ENCODE results near the gene CYYR1.
"Not testable (repeated sequence)": the region's sequence is repeated elsewhere in the genome, so short reads cannot be mapped to it uniquely, and the experiment has no call there.

The CYYR1 gene

DNA sequence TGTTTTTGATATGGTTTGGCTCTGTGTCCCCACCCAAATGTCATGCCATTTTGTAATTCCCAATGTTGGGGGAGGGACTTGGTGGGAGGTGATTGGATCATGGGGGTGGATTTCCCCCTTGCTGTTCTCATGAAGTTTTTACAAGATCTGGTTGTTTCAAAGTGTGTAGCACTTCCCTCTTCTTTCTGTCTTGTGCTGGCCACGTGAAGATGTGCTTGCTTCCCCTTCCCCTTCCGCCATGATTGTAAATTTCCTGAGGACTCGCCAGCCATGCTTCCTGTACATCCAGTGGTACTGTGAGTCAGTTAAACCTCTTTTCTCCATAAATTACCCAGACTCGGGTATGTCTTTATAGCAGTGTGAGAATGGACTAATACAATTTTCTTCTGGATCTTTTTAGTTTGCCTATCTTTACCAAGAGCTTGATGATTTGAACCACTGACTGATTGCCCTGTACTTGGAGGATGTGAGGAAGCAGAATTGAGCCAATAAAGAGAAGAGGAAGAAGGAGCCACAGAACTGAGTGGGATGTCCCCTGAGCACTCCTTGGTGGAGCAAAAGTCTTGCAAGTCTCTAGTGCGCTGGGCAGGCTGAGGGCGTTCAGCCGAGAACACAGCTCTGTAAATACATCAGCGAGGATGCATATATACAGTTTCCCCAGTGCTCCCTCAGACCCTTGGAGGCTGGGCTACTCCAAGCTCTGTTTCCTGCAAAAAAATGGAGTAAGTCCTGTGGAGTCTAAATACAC lies 102.6 kb downstream of the CYYR1 start:
- no peaks in the 10 kb centered on the region for H3K36me3 ChIP-seq (ENCODE audit: control insufficient read depth, insufficient read depth, low read length)
- no peaks in the 10 kb centered on the region for H3K4me1 ChIP-seq (ENCODE audit: control insufficient read depth, insufficient read depth, low read length)
- H3K27ac ChIP-seq (ENCODE audit: insufficient read depth, low read depth, low read length, poor library complexity, severe bottlenecking), result no peak overlapping the region
- H3K27me3 ChIP-seq (ENCODE audit: control insufficient read depth, insufficient read depth, low read length, poor library complexity, severe bottlenecking), result no peaks in the 10 kb centered on the region
- 93 to 95% methylated on average over 8 of the region's 8 CpGs for WGBS, 2 experiments
- H3K4me3 ChIP-seq (ENCODE audit: insufficient read depth, low read depth, low read length), result no peak overlapping the region
- H3K9me3 ChIP-seq (ENCODE audit: control insufficient read depth, low read length), result no peaks in the 10 kb centered on the region

DNA sequence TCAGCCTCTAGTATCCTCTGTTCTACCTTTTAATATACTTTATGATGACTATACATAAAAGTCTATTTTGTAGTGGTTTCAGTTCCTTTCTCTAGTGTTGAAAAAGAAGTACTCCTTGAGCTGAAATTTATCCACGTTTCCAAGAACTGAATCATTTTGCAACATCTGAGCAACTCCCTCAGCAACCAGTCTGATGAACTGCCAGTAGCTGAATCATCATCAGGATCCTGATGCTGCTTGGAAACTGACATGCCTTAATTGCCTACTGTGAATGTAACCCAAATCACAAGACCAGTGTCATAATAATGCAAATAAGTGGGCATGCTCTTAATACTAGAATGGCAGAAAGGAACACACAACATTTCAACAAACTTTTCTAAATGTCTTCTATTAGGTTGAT lies 103.3 kb downstream of the CYYR1 start:
- 97 to 100% methylated on average over 1 of the region's 1 CpG for WGBS, 2 experiments
- no peaks in the 10 kb centered on the region for H3K4me1 ChIP-seq (ENCODE audit: control insufficient read depth, insufficient read depth, low read length)

DNA sequence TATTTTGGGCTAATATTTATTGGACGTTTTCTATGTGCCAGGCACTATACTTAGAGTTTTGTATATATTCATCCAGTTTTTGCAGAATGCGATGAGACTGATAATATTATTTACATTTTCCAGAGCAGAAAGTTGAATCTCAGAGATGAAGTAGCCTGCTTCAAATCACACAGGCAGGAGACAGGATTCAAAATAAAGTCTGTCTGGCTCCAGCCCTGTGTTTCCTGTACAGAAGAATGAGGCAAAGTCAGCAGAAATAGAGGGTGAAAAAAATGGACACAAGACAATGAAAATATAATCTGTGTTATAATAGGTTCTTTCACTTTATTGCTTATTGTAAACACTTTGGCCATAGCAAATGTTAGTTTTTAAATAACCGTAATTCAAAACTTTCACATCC lies 107.2 kb downstream of the CYYR1 start:
- no peaks in the 10 kb centered on the region for H3K9me3 ChIP-seq (ENCODE audit: control insufficient read depth, low read length)
- no peaks in the 10 kb centered on the region for H3K4me1 ChIP-seq (ENCODE audit: control insufficient read depth, insufficient read depth, low read length)
- H3K4me3 ChIP-seq (ENCODE audit: insufficient read depth, low read depth, low read length), result no peak overlapping the region
- no peak overlapping the region for H3K27ac ChIP-seq (ENCODE audit: insufficient read depth, low read depth, low read length, poor library complexity, severe bottlenecking)
- no peaks in the 10 kb centered on the region for H3K36me3 ChIP-seq (ENCODE audit: control insufficient read depth, insufficient read depth, low read length)
- H3K27me3 ChIP-seq (ENCODE audit: control insufficient read depth, insufficient read depth, low read length, poor library complexity, severe bottlenecking), result no peaks in the 10 kb centered on the region
- WGBS, 2 experiments, result 97 to 100% methylated on average over 1 to 3 of the region's 3 CpGs

More for the DNA sequence above, 103.3 kb downstream of the CYYR1 start:
- Histone ChIP-seq H3K9me3 (ENCODE audit: control insufficient read depth, low read length) (no peaks in the 10 kb centered on the region), H3K27ac (ENCODE audit: insufficient read depth, low read depth, low read length, poor library complexity, severe bottlenecking) (no peak overlapping the region), H3K27me3 (ENCODE audit: control insufficient read depth, insufficient read depth, low read length, poor library complexity, severe bottlenecking) (no peaks in the 10 kb centered on the region), H3K36me3 (ENCODE audit: control insufficient read depth, insufficient read depth, low read length) (no peaks in the 10 kb centered on the region), H3K4me3 (ENCODE audit: insufficient read depth, low read depth, low read length) (no peak overlapping the region)

GRCh38 chr21:26461500-26461899 lies 111.6 kb downstream of the CYYR1 start:
- Histone ChIP-seq H3K9me3 (ENCODE audit: control insufficient read depth, low read length) (no peaks in the 10 kb centered on the region), H3K27me3 (ENCODE audit: control insufficient read depth, insufficient read depth, low read length, poor library complexity, severe bottlenecking) (no peaks in the 10 kb centered on the region), H3K4me3 (ENCODE audit: insufficient read depth, low read depth, low read length) (no peak overlapping the region), H3K36me3 (ENCODE audit: control insufficient read depth, insufficient read depth, low read length) (no peaks in the 10 kb centered on the region), H3K27ac (ENCODE audit: insufficient read depth, low read depth, low read length, poor library complexity, severe bottlenecking) (no peak overlapping the region), H3K4me1 (ENCODE audit: control insufficient read depth, insufficient read depth, low read length) (no peaks in the 10 kb centered on the region)
- 90 to 97% methylated on average over 2 to 3 of the region's 3 CpGs for WGBS, 2 experiments

GRCh38 chr21:26460621-26461020 lies 112.5 kb downstream of the CYYR1 start:
- no peaks in the 10 kb centered on the region for H3K9me3 ChIP-seq (ENCODE audit: control insufficient read depth, low read length)
- H3K4me3 ChIP-seq (ENCODE audit: insufficient read depth, low read depth, low read length), result no peak overlapping the region
- 92 to 100% methylated on average over 2 of the region's 3 CpGs for WGBS, 2 experiments
- H3K27ac ChIP-seq (ENCODE audit: insufficient read depth, low read depth, low read length, poor library complexity, severe bottlenecking), result no peak overlapping the region
- H3K4me1 ChIP-seq (ENCODE audit: control insufficient read depth, insufficient read depth, low read length), result no peaks in the 10 kb centered on the region
- no peaks in the 10 kb centered on the region for H3K36me3 ChIP-seq (ENCODE audit: control insufficient read depth, insufficient read depth, low read length)
- no peaks in the 10 kb centered on the region for H3K27me3 ChIP-seq (ENCODE audit: control insufficient read depth, insufficient read depth, low read length, poor library complexity, severe bottlenecking)

GRCh38 chr21:26458854-26459253 lies 114.2 kb downstream of the CYYR1 start:
- H3K27me3 ChIP-seq (ENCODE audit: control insufficient read depth, insufficient read depth, low read length, poor library complexity, severe bottlenecking); H3K27ac ChIP-seq (ENCODE audit: insufficient read depth, low read depth, low read length, poor library complexity, severe bottlenecking); H3K9me3 ChIP-seq (ENCODE audit: control insufficient read depth, low read length); H3K36me3 ChIP-seq (ENCODE audit: control insufficient read depth, insufficient read depth, low read length); H3K4me3 ChIP-seq (ENCODE audit: insufficient read depth, low read depth, low read length); H3K4me1 ChIP-seq (ENCODE audit: control insufficient read depth, insufficient read depth, low read length): not testable (repeated sequence)
- 94% methylated on average over 3 of the region's 3 CpGs for WGBS, 2 experiments

DNA sequence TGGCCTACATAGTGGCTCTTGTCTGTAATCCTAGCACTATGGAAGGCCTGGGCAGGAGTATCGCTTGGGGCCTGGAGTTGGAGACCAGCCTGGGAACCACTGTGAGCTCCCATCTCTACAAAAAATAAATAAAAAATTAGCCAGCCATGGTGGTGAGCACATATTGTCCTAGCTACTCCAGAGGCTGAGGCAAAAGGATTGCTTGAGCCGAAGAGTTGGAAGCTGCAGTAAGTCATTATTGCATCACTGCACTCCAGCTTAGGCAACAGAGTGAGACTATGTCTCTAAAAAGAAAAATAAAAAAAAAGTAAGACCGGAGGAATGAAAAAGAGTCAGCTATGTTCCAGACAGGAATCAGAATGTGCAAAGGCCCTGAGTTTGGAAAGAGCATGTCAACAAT lies 115.3 kb downstream of the CYYR1 start:
- no peaks in the 10 kb centered on the region for H3K27me3 ChIP-seq (ENCODE audit: control insufficient read depth, insufficient read depth, low read length, poor library complexity, severe bottlenecking)
- WGBS, 2 experiments, result 88 to 92% methylated on average over 3 of the region's 3 CpGs
- no peak overlapping the region for H3K4me3 ChIP-seq (ENCODE audit: insufficient read depth, low read depth, low read length)
- no peaks in the 10 kb centered on the region for H3K36me3 ChIP-seq (ENCODE audit: control insufficient read depth, insufficient read depth, low read length)
- no peaks in the 10 kb centered on the region for H3K4me1 ChIP-seq (ENCODE audit: control insufficient read depth, insufficient read depth, low read length)
- H3K9me3 ChIP-seq (ENCODE audit: control insufficient read depth, low read length), result no peaks in the 10 kb centered on the region
- no peak overlapping the region for H3K27ac ChIP-seq (ENCODE audit: insufficient read depth, low read depth, low read length, poor library complexity, severe bottlenecking)

- WGBS, 2 experiments, result 90 to 92% methylated on average over 5 of the region's 5 CpGs
- no peak overlapping the region for H3K4me3 ChIP-seq (ENCODE audit: insufficient read depth, low read depth, low read length)
- no peak overlapping the region for H3K27ac ChIP-seq (ENCODE audit: insufficient read depth, low read depth, low read length, poor library complexity, severe bottlenecking)
- no peaks in the 10 kb centered on the region for H3K4me1 ChIP-seq (ENCODE audit: control insufficient read depth, insufficient read depth, low read length)
- no peaks in the 10 kb centered on the region for H3K36me3 ChIP-seq (ENCODE audit: control insufficient read depth, insufficient read depth, low read length)
- no peaks in the 10 kb centered on the region for H3K9me3 ChIP-seq (ENCODE audit: control insufficient read depth, low read length)
- H3K27me3 ChIP-seq (ENCODE audit: control insufficient read depth, insufficient read depth, low read length, poor library complexity, severe bottlenecking), result no peaks in the 10 kb centered on the region
Measured at GRCh38 chr21:26453267-26453666, 119.8 kb downstream of the CYYR1 start.

- Histone ChIP-seq H3K27ac (ENCODE audit: insufficient read depth, low read depth, low read length, poor library complexity, severe bottlenecking) (no peak overlapping the region), H3K4me1 (ENCODE audit: control insufficient read depth, insufficient read depth, low read length) (peaks cover 6% of the 10 kb centered on the region), H3K4me3 (ENCODE audit: insufficient read depth, low read depth, low read length) (no peak overlapping the region), H3K27me3 (ENCODE audit: control insufficient read depth, insufficient read depth, low read length, poor library complexity, severe bottlenecking) (no peaks in the 10 kb centered on the region), H3K36me3 (ENCODE audit: control insufficient read depth, insufficient read depth, low read length) (no peaks in the 10 kb centered on the region), H3K9me3 (ENCODE audit: control insufficient read depth, low read length) (no peaks in the 10 kb centered on the region)
- WGBS, 2 experiments, result 97% methylated on average over 2 of the region's 2 CpGs
Measured at GRCh38 chr21:26451081-26451740, 121.9 kb downstream of the CYYR1 start.

DNA sequence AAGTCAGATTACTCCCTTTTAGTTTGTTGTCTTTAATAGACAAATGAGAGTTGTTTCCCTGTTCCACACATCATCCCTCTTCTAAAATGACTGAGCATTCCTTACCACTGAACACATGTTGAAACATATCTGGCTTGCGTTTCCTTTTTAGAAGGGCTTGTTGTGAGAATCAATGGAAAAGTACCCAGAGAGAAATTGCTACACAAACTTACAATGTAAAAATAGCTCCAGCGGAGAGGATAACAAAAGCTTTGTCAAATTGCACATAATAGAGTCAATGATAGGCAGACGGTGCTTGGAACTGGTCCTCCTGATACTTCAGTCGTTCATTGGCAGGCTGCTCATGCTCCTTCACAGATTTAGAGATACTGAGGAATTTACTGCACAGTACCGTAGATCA lies 123.9 kb downstream of the CYYR1 start:
- WGBS, 2 experiments, result 86 to 88% methylated on average over 4 to 5 of the region's 5 CpGs
- H3K4me3 ChIP-seq (ENCODE audit: insufficient read depth, low read depth, low read length), result no peak overlapping the region
- H3K36me3 ChIP-seq (ENCODE audit: control insufficient read depth, insufficient read depth, low read length), result no peaks in the 10 kb centered on the region
- H3K27ac ChIP-seq (ENCODE audit: insufficient read depth, low read depth, low read length, poor library complexity, severe bottlenecking), result no peak overlapping the region
- H3K27me3 ChIP-seq (ENCODE audit: control insufficient read depth, insufficient read depth, low read length, poor library complexity, severe bottlenecking), result no peaks in the 10 kb centered on the region
- H3K9me3 ChIP-seq (ENCODE audit: control insufficient read depth, low read length), result no peaks in the 10 kb centered on the region
- H3K4me1 ChIP-seq (ENCODE audit: control insufficient read depth, insufficient read depth, low read length), result peaks cover 7% of the 10 kb centered on the region
